GM18505 (cell line): Measurements from ENCODE around the gene ROBO1.

Source experiments
- ATAC-seq: cut with Tn5 transposase; IDR thresholded peaks from one replicate; pipeline ENCODE4 v1.9.1; 2021; ENCODE audit not compliant: unreplicated experiment
- POLR2A ChIP-seq: IDR thresholded peaks from 4 replicates; pipeline ENCODE4 v1.6.1; 2011; ENCODE audit warnings: borderline replicate concordance; ENCODE audit not compliant: insufficient read depth, insufficient read length; ENCODE audit errors: extremely low read depth

ROBO1 gene

GRCh38 chr3:78988324-78988723 is 779.5 kb downstream of the ROBO1 start:
- no peak for TF ChIP-seq POLR2A
- ATAC-seq, result no peak

GRCh38 chr3:78986416-78987101 is 781.2 kb downstream of the ROBO1 start:
- no peak for ATAC-seq
- no peak for TF ChIP-seq POLR2A

- ATAC-seq, result no peak
- no peak for TF ChIP-seq POLR2A
Measured at GRCh38 chr3:78985981-78986380, 781.8 kb downstream of the ROBO1 start.

GRCh38 chr3:78979028-78979427 is 788.8 kb downstream of the ROBO1 start:
- no peak for ATAC-seq
- no peak for TF ChIP-seq POLR2A

GRCh38 chr3:78978037-78978436 is 789.8 kb downstream of the ROBO1 start:
- no peak for ATAC-seq
- TF ChIP-seq POLR2A, result no peak

DNA sequence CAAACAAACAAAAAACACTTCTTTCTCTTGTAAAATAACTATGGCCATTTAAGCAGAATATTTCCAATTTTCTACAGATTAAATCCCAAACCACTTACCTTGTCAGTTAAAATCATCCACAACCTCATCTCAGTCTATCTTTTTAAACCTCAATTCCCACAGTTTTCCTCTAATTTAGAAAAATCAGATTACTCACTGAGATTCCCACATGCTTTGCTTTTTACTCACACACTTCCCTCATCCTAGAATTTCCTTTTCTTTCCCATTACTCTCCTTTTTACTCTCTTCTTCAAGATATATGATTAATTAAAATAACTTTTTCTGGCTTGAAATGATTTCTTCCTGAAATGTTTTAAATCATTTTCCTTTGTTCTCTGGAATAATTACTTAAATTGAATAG is 790.7 kb downstream of the ROBO1 start:
- no peak for TF ChIP-seq POLR2A

DNA sequence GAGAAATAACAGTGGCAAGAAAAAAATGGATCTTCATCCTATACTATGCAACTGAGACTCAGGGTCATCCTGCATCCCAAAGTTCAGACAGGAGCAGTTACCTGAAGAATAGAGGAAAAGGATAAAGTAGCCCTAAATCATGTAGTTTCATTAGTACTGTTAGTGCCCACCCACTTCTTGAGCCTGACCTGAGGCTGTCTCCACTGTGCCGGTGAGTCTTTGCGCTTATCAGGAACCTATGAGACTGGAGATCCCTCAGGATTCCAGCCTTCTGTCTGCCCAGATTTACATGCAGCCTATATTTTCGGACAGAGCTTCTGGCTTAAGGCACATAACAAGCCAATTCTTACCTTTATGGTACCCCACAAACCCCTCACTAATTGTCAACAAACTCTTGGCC is 791.6 kb downstream of the ROBO1 start:
- no peak for ATAC-seq
- no peak for TF ChIP-seq POLR2A

More for the DNA sequence above, 790.7 kb downstream of the ROBO1 start:
- ATAC-seq, result no peak

DNA sequence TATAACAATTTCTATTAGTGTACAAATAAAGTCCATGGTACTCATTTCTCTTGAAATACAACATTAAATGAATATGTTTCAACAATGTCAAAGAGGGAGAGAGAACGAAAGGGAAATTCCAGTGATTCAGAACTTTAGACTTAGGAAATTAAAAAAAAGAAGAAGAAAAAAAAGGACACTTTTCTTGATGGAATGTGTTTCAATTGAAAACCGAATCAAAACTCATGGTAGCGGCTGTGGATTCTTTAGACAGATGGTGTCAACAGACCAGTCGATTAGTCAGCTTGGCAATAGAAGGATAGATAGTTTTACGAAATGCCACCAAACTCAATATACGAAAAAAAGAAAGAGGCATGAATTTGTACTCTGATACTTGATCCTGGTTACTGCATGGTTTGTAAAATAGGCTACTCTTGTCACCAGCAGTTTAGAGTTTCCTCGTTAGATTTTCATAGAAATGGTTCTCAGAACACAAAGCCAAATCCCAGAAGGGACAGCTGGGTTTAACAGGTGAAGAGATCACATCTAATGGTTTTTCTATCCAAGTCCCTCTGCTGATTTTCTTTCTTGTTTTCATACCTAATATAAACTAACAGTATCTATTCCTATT is 793.5 kb downstream of the ROBO1 start:
- TF ChIP-seq POLR2A, result no peak
- no peak for ATAC-seq

GRCh38 chr3:78972617-78973301 is 795.0 kb downstream of the ROBO1 start:
- no peak for TF ChIP-seq POLR2A
- ATAC-seq, result no peak

DNA sequence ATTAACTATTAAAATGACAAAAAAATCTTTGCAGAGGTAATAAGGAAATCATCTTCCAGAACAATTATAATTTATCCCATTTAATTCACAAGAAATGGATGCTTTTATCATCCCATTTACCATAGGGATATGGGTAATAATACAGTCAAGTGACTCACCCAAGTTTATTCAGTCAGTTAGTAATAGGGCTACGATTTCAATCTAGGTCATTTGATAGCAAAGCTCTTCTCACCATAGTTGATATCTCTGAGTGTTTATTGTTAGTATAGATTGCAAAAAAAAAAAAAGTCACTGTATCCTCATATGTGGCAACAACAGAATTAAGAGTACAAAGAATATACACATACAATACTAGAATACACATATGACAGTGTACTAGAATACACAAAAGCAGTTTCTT is 797.1 kb downstream of the ROBO1 start:
- no peak for TF ChIP-seq POLR2A
- no peak for ATAC-seq

DNA sequence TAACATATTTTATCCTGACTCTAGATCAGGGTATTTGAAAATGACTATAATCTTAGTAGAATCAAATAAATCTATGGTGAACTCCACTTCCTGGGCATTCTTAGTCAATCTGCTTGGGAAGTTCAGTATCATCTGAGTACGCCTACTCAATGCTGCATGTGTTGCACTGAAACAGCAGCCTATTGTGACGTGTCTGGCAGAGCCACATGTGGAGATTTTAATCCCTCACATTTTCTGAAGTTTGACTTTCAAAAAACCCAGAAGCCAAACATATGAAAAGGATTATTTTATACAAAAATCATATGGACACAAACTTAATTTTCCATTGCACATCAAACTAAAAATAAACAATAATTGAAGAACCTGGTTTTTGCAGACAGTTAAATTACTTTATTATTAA is 798.3 kb downstream of the ROBO1 start:
- no peak for ATAC-seq
- no peak for TF ChIP-seq POLR2A

- TF ChIP-seq POLR2A, result no peak
- ATAC-seq, result no peak
Measured at GRCh38 chr3:78967061-78967460, 800.7 kb downstream of the ROBO1 start.

GRCh38 chr3:78963771-78964170 is 804.0 kb downstream of the ROBO1 start:
- TF ChIP-seq POLR2A, result no peak
- no peak for ATAC-seq

DNA sequence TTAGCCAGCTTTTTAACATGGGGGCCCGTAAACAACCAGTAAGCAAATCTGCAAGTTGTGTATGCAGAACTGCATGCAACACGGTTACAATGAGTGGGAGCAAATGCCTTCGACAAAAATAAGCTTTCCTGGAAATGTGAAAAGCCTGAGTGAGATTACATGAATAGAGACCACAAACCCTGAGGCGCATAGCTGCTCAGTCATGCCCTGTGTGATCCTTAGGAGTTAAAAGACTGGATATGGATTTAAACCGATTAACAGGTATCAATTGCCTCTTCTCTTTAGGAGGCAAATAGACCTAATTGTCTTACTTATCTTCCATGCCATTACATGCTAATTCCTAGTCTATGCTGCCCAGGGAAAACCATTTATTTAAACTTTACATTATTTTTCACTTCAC is 810.3 kb downstream of the ROBO1 start:
- no peak for TF ChIP-seq POLR2A
- ATAC-seq, result no peak

DNA sequence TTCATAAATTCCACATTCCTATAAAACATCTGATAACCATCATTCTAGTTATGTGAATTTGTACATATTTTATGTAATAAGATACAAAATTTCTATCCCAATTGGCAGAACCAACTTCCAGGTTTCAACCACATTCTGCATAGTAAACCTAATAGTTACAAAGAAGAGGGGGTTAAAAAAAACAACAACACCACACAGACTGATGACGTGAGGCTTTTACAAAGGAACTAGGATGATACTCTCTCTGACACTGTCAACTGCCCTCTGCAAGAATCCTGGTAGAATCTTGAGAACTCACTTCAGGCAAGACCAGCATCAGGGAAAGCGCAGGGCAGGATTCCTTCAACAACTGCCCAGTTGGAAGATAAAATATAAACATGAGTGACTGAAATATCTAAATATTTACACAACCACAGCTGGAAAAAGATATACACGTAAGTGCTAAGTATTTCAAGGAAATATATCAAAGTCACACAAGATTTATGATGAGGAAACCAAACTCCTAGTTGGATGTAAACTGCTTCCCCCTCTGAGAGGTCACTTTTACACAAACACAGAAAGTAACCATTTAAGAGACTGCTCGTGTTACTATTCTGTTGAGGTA is 816.4 kb downstream of the ROBO1 start:
- ATAC-seq, result no peak
- no peak for TF ChIP-seq POLR2A

DNA sequence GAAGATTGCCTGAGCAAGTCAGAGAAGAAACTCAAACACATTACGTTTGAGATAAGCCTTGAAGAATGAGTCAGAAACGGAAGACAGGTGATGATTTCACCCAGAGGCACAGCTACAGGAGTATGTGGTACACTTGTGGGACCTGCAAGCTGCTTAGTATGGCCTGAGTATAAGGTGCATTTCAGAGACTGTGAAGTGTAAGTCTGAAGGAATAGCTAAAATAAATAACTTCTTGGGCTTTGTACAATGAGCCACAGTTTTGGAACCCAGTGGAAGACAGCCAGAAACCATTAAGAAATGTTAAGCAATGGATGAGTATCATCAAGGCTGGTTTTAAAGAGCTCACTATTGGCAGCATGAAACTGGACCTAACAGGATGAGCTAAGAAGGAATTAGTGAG is 826.2 kb downstream of the ROBO1 start:
- no peak for TF ChIP-seq POLR2A
- ATAC-seq, result no peak
